ENCODE measurements around the gene TET2.

Gene TET2

DNA sequence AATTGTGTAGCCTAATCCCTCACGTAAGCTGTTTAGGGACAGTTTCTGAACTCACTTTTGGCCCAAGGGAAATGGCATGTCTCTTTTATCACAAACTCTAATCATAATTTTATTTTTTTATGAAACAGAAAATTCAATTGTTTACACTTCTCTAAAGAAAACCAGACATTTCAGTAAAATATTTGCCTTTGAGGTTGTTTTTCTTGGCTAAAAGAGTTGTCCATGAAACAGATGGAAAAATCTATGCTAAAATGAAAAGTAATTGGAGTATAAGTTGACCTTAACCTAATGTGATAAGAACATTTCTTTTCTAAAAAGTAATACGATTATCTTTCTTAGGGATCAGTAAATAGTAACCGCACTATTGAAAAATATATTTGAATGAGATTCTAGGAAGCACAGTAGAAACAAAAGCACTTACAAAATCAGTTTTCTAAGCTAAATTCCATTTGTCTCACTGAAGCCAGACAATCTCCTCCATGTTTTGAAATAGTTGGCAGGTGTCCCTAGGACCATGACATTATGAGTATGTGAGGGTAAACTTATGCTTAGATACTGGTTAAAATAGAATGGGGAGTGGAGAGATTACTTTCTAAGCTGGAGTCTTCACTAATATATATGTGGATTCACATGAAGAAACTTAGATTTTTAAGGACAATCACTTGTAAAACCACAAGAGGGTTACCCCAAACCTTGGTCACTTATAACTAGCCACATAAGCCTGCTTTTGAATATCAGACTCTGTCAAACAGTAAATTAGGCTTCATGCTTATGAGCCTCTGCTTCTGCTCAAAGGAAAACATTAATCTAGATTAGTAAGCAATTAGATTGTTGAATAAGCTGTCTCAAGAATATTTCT lies 20.1 kb upstream of the TET2 start:
- H3K27me3 Mint-ChIP-seq (ENCODE audit: low read depth), result peaks cover 3% of the 10 kb centered on the region
- H3K9me3 Mint-ChIP-seq, result no peaks in the 10 kb centered on the region
- no peak overlapping the region for H3K4me3 Mint-ChIP-seq
- peak overlapping the region; percentile 38 to 62 (median 39) for H3K27ac Mint-ChIP-seq
- peaks cover 10% of the 10 kb centered on the region for H3K4me1 Mint-ChIP-seq
- TF ChIP-seq, protein P1, sequence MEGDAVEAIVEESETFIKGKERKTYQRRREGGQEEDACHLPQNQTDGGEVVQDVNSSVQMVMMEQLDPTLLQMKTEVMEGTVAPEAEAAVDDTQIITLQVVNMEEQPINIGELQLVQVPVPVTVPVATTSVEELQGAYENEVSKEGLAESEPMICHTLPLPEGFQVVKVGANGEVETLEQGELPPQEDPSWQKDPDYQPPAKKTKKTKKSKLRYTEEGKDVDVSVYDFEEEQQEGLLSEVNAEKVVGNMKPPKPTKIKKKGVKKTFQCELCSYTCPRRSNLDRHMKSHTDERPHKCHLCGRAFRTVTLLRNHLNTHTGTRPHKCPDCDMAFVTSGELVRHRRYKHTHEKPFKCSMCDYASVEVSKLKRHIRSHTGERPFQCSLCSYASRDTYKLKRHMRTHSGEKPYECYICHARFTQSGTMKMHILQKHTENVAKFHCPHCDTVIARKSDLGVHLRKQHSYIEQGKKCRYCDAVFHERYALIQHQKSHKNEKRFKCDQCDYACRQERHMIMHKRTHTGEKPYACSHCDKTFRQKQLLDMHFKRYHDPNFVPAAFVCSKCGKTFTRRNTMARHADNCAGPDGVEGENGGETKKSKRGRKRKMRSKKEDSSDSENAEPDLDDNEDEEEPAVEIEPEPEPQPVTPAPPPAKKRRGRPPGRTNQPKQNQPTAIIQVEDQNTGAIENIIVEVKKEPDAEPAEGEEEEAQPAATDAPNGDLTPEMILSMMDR (IDR thresholded peaks at IDR 0.05; ENCODE audit: unreplicated experiment in 3 of 3), result no peak
- no peaks in the 10 kb centered on the region for H3K36me3 Mint-ChIP-seq (ENCODE audit: low read depth)

DNA sequence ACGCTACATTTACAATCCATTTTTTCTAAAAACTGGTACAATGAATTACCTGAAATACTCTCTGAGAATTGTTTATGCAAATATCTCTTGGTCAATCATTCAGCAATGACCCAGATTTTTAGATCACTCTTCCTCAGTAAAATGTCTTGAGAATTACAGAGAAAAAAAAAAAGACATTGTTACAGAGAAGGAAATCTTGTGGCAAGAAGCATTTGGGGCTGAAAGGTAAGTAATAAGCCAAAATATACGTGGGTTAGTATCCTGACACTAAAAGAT lies 19.6 kb upstream of the TET2 start:
- Mint-ChIP-seq H3K4me3 (no peak overlapping the region), H3K27me3 (ENCODE audit: low read depth) (peaks cover 3% of the 10 kb centered on the region), H3K36me3 (ENCODE audit: low read depth) (no peaks in the 10 kb centered on the region)

DNA sequence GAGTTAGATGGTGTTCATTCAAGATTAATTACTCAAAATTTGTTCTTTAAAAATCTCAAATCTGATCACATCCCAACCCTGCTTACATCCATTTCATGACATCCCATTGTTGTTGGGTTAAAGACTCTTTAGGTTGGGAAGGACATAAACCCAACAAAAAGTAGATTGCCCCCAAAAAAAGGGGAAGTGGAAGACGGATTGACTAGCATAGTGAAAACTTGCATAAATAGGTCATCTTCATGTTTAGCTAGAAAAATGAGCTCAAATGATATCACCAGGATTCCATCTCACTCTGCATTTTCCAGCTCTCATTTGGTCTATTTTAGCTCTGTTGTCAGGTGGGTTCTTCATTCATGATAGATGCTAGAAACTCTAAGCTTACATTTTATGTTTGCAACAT lies 18.5 kb upstream of the TET2 start:
- H3K9me3 Mint-ChIP-seq, result no peaks in the 10 kb centered on the region
- H3K27ac Mint-ChIP-seq, result no peak overlapping the region
- no peaks in the 10 kb centered on the region for H3K36me3 Mint-ChIP-seq (ENCODE audit: low read depth)
- H3K4me3 Mint-ChIP-seq, result no peak overlapping the region
- TF ChIP-seq, protein P1 (IDR thresholded peaks at IDR 0.05; ENCODE audit: unreplicated experiment in 3 of 3), result no peak
- H3K27me3 Mint-ChIP-seq (ENCODE audit: low read depth), result peaks cover 3% of the 10 kb centered on the region
- peaks cover 10% of the 10 kb centered on the region for H3K4me1 Mint-ChIP-seq

More for the DNA sequence above, 19.6 kb upstream of the TET2 start:
- TF ChIP-seq, protein P1 (IDR thresholded peaks at IDR 0.05; ENCODE audit: unreplicated experiment in 3 of 3), result no peak
- H3K9me3 Mint-ChIP-seq, result no peaks in the 10 kb centered on the region
- peaks cover 10% of the 10 kb centered on the region for H3K4me1 Mint-ChIP-seq
- peak overlapping the region in 1 of 3 experiments; percentile 62 for H3K27ac Mint-ChIP-seq

DNA sequence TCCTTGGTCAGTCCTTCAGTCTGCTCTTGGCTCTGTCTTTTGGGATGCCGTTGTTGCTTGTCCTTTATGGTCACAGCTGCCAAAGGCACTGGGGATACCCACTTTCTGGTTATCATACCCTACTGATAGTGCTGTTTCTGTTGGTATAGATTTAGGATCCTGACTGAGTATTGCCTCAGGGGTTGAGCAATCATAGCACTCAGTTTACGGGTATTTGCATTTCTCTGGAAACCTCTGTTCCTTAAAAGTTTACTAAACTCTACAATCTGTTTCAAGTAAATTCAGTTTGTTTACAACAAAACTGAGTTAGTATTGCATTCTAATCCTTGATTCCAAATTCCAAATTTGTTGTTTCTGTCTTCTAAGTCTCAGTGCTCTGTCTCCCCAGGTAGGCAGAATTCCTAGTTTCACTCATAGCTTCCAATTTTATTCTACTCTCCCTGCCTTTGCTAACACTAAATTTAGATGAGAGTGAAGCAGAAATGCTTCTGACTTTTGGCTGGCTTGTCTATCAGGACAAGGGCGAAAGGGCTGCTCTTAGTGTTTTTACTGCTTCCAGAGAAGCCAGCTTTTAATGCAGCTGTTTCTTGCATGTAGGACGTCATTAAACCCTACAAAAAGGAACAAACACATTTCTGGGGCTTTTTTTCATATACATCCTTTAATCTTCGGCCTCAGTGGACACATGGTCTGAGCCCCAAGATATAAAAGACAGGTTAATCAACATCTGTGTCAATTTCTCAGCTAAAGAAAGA lies 17.2 kb upstream of the TET2 start:
- Mint-ChIP-seq H3K27me3 (ENCODE audit: low read depth) (peaks cover 3% of the 10 kb centered on the region), H3K4me1 (peaks cover 10% of the 10 kb centered on the region), H3K4me3 (no peak overlapping the region), H3K36me3 (ENCODE audit: low read depth) (no peaks in the 10 kb centered on the region), H3K27ac (no peak overlapping the region), H3K9me3 (no peaks in the 10 kb centered on the region)
- TF ChIP-seq, protein P1 (IDR thresholded peaks at IDR 0.05; ENCODE audit: unreplicated experiment in 3 of 3), result no peak

DNA sequence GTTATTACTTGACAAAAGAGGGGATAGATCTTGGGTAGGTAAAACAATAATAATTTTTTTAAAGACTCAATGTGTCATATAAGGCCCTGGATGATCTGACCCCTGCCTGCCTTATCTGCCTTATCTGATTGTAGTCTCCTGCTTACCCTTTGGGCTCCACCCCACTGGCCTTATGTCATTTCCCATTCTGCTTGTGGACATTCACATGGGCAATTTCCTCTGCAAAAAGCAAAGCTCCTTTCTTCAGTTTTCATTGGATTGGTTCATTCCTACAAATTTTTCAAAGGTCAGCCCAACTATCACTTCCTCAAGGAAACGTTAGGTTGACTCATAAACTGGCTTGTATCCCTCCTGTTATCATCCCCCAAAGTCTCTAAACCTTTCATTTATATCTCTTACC lies 15.7 kb upstream of the TET2 start:
- no peak overlapping the region for H3K4me3 Mint-ChIP-seq

More for the DNA sequence above, 15.7 kb upstream of the TET2 start:
- TF ChIP-seq, protein P1 (IDR thresholded peaks at IDR 0.05; ENCODE audit: unreplicated experiment in 3 of 3), result no peak
- Mint-ChIP-seq H3K9me3 (no peaks in the 10 kb centered on the region), H3K27me3 (ENCODE audit: low read depth) (peaks cover 3% of the 10 kb centered on the region), H3K27ac (no peak overlapping the region), H3K36me3 (ENCODE audit: low read depth) (no peaks in the 10 kb centered on the region), H3K4me1 (peaks cover 10% of the 10 kb centered on the region)
